Stimulated activated CD4-positive, alpha-beta T cell treated with anti-CD3 and anti-CD28 coated beads, Interleukin-1b, Interleukin-23, amount 100 ng/mL, for 48 hours (primary cell): Measurements from ENCODE around the gene ESF1.

Source experiments
- DNase-seq: peaks from one replicate; pipeline ENCODE4 v3.0.0-alpha.2; 2020

The ESF1 gene

DNA sequence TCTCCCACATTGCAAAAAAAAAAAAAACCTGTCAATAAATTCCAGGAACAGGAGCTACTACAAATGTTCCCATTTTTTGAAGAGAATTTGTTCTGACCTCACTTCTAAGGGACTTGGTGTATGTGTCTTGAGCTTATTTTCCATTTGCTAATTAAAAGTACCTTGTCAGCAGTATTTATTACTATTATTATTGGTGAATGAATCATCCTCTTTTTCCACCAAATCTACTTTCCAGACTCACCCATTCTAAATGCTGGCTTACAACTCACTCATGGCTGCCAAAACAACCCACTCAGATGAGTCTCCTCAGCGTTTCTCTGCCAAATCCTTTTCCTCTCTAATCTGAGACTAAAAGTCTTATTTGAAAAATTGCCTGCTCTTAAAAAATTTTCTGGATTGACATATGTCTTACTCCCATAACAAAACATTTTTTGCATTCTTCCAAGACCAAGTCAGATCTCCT lies 112.8 kb downstream of the ESF1 start:
- no peak for DNase-seq

DNA sequence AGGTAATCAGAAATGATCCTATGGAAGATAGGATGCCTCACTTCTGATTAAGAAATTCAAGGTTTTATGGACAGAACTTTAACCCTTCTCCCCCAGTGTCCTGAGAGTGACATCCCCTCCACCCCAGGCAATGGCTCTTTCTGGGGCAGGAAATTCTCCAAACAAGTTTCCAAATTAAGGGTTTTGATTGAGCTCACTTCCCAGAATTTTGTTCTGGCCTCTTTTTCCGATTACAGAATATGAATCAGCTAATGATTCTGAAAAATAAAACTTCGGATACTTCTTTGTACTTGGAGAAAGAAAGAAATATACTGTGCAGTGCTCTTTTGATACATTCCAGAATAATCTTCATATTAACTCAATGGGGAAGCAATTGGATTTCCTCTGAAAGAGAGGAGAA lies 113.2 kb downstream of the ESF1 start:
- DNase-seq = no peak

DNA sequence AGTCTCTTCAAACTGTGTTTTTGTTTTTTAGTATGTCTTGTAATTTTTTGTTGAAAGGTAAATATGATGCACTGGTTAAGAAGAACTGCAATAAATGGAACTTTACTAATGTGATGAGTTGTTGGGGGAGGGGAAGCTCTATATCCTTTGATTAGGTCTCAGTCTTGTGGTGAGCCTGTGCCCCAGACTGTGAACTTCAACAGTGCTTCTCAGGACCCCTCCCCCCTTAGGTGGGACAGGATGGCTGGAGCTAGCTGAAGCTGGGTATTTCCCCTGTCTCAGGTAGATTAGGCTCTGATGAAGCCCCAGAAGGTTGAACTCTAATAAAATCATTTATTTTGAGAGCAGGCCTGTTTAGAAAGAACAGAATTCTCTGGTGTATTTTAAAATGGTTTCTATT lies 114.6 kb downstream of the ESF1 start:
- no peak for DNase-seq

- no peak for DNase-seq
Measured at GRCh38 chr20:13665709-13666395, 118.9 kb downstream of the ESF1 start.
